Mammary epithelial cell (primary cell): Measurements from ENCODE around the gene RUFY3.

ENCODE experiments used
- EZH2 ChIP-seq: IDR thresholded peaks from 2 replicates; pipeline ENCODE4 v1.6.1; 2012; ENCODE audit warnings: low read length, inconsistent platforms, borderline replicate concordance
- TF ChIP-seq, protein P1 (sequence below), 2 donors: IDR thresholded peaks in 1 of 2; conservative IDR thresholded peaks in 1 of 2; 2 replicates each; pipeline ENCODE4 v1.5.1; 2011 to 2012; ENCODE audit warnings: inconsistent platforms in 2 of 2, low read length in 2 of 2, mild to moderate bottlenecking in 2 of 2, control low read depth in 1 of 2, low read depth in 1 of 2; ENCODE audit not compliant: insufficient read depth in 1 of 2; ENCODE audit errors: extremely low read depth in 1 of 2

GRCh38 chr4:70743731-70744130, 22.0 kb downstream of the RUFY3 start:
- TF ChIP-seq, protein P1, sequence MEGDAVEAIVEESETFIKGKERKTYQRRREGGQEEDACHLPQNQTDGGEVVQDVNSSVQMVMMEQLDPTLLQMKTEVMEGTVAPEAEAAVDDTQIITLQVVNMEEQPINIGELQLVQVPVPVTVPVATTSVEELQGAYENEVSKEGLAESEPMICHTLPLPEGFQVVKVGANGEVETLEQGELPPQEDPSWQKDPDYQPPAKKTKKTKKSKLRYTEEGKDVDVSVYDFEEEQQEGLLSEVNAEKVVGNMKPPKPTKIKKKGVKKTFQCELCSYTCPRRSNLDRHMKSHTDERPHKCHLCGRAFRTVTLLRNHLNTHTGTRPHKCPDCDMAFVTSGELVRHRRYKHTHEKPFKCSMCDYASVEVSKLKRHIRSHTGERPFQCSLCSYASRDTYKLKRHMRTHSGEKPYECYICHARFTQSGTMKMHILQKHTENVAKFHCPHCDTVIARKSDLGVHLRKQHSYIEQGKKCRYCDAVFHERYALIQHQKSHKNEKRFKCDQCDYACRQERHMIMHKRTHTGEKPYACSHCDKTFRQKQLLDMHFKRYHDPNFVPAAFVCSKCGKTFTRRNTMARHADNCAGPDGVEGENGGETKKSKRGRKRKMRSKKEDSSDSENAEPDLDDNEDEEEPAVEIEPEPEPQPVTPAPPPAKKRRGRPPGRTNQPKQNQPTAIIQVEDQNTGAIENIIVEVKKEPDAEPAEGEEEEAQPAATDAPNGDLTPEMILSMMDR (conservative IDR thresholded peaks at IDR 0.05 in 1 of 2, IDR thresholded peaks at IDR 0.05 in 1 of 2; ENCODE audit: extremely low read depth in 1 of 2, insufficient read depth in 1 of 2, low read depth in 1 of 2, low read length in 2 of 2), result no peak
- TF ChIP-seq EZH2, result no peak
